ENCODE results near the gene CHST3.
A peak's percentile ranks its signal among the peaks of the same experiment; 100 is the strongest.
"Not testable (repeated sequence)": the region's sequence is repeated elsewhere in the genome, so short reads cannot be mapped to it uniquely, and the experiment has no call there.

CHST3 gene, protein sequence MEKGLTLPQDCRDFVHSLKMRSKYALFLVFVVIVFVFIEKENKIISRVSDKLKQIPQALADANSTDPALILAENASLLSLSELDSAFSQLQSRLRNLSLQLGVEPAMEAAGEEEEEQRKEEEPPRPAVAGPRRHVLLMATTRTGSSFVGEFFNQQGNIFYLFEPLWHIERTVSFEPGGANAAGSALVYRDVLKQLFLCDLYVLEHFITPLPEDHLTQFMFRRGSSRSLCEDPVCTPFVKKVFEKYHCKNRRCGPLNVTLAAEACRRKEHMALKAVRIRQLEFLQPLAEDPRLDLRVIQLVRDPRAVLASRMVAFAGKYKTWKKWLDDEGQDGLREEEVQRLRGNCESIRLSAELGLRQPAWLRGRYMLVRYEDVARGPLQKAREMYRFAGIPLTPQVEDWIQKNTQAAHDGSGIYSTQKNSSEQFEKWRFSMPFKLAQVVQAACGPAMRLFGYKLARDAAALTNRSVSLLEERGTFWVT

DNA sequence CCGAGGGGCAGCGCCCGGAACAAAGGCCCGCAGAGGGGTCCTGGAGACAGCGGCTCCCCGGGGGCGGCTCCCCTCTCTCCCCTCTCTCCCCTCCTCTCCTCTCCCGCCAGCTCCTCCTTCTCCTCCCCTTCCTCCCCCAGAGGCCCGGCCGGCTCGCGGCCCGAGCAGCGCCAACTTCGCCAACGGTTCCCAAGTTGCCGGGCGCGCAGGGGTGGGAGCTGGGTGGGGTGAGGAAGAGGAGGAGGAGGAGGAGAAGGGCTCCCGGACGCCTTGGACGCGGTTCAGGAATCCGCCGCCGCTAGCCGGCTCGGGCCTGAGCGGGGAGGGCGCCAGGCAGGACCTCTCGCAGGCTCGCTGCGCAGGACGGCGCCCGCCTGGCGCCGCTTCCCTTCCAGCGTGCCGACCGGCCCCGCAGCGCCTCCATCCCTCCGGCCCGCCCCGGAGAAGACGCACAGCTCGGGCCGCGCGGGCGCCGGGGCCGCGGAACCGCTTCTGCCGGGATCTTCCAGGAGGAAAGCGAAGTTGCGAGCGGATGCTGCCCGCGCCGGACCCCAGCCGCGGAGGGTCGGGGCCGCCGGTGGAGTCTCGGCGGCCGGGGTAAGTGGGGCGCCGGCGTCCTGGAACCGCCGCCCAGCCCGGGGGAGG is at the start of gene CHST3:
Gene CHST3, plus strand, starts transcription at position 298 of the 645 bp plus-strand sequence. CDS start 41,448 bp downstream, outside the sequence.
- peak; percentile 25 for DNase-seq

DNA sequence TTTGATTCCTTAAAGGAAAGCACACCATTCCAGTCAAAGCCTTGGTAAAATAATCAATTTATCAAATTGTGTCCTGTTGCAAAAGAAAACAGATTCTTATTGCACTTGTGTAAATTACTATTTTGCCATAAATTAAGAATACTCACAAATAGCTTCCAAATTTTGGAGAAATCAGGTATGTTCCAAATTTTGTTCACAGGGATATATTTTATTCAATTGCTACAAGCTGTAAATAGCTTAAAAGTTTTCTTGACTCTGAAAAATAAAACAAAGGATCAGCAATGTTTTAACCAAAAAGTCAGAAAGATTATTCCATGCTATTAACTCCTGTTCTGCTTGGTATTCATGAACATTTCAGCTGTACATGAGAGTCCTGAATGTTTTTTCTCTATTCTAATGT is 47.4 kb upstream of the CHST3 start:
- DNase-seq: no peak

- no peak for DNase-seq
These were observed 45.2 kb upstream of the CHST3 start for GRCh38 chr10:71918992-71919391.

DNA sequence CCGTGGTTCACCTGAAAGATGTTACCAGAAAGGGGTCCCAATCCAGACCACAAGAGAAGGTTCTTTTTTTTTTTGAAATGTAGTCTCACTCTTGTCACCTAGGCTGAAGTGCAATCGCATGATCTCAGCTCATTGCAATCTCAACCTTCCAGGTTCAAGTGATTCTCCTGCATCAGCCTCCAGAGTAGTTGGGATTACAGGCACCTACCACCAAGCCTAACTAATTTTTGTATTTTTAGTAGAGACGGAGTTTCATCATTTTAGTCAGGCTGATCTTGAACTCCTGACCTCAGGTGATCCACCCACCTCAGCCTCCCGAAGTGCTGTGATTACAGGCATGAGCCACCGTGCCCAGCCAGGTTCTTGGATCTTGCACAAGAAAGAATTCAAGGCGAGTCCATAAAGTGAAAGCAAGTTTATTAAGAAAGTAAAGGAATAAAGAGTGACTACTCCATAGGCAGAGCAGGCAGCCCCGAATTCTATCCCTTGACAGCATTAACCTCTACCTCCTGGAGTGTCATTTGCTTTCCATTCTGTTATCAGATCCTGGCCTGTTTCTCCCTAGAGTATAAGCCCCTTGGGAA is 44.1 kb upstream of the CHST3 start:
- DNase-seq: not testable (repeated sequence)

DNA sequence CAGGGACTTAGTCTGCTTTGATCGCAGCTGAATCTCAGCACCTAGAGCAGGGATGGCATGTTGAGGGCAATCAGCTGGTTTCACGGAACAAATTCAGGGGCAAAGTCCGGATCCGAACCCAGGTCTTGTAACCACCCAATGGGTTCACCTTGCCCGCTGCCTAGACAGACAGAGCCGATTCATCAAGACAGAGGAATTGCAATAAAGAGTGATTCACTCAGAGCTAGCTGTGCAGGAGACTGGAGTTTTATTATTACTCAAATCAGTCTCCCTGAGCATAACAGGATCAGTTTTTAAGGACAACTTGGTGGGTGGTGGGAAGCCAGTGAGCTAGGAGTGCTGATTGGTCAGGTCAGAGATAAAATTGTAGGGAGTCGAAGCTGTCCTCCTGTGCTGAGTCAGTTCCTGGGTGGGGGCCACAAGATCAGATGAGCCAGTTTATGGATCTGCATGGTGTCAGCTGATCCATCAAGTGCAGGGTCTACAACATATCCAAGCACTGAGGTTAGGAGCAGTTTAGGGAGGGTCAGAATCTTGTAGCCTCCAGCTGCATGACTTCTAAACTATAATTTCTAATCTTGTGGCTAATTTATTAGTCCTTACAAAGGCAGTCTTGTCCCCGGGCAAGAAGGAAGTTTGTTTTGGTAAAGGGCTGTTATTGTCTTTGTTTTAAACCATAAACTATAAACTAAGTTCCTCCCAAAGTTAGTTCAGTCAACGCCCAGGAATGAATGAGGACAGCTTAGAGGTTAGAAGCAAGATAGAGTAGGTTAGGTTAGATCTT is 43.5 kb upstream of the CHST3 start:
- DNase-seq: peak; percentile 73

GRCh38 chr10:71921324-71922027 is 42.7 kb upstream of the CHST3 start:
- DNase-seq: peak; percentile 19

GRCh38 chr10:71923138-71923692 is 41.0 kb upstream of the CHST3 start:
- DNase-seq: no peak

- DNase-seq: no peak
These were observed 39.4 kb upstream of the CHST3 start for GRCh38 chr10:71924771-71925170.

GRCh38 chr10:71927159-71927558 is 37.0 kb upstream of the CHST3 start:
- DNase-seq: no peak

DNA sequence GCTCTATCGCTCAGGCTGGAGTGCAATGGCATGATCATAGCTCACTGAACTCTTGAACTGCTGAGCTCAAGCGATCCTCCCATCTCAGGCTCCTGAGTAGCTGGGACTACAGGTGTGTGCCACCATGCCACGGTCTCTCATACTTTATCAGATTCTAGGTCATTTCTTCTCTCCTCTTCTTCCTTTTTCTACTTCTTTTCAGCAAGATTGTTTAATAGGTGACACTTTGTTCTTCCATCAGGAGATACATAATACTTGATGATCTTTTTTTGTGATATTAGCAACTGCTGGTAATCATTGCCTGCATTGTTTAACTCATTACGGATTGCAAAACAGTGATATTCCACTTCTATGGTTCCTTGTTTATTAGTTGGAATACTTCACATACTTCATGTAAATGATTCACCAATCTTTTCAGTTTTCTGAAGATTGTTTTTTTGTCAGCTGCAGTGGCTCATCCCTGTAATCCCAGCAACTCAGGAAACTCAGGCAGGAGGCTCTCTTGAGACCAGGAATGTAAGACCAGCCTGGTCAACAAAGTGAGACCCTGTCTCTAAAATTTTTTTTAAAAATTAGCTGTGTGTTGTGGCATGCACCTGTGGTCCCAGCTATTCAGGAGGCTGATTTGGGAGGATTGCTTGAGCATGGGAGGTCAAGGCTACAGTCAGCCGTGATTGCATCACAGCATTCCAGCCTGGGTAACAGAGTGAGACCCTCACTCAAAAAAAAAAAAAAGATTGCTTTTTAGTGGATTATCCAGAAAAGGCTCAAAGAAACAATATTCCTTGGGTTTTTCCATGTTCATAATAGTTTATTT is 36.2 kb upstream of the CHST3 start:
- DNase-seq: no peak

GRCh38 chr10:71931295-71931694 is 32.9 kb upstream of the CHST3 start:
- DNase-seq: no peak

GRCh38 chr10:71933651-71934050 is 30.5 kb upstream of the CHST3 start:
- no peak for DNase-seq

DNA sequence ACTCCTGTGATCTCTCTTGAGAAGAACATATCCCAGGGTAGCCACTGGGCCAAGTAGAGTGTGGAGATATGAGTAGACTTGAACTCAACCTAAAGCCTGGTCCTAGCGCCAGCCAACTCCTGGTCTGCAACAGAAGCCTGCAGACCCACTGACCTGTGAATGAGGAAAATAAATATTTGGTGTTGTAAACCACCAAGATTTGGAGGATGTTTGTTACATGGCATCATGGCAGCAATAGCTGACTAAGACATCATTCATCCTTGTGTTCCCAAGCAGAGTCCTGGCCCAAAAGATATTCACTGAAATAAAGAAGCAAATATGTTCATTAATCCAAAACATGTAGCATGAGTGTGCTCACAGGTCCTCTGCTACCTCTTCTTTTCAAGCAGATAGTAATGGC is 26.0 kb upstream of the CHST3 start:
- no peak for DNase-seq

GRCh38 chr10:71939304-71939703 is 24.9 kb upstream of the CHST3 start:
- no peak for DNase-seq

GRCh38 chr10:71939861-71940474 is 24.2 kb upstream of the CHST3 start:
- no peak for DNase-seq

GRCh38 chr10:71940752-71941151 is 23.4 kb upstream of the CHST3 start:
- DNase-seq: no peak

- no peak for DNase-seq
These were observed 22.9 kb upstream of the CHST3 start for GRCh38 chr10:71941318-71941717.

DNA sequence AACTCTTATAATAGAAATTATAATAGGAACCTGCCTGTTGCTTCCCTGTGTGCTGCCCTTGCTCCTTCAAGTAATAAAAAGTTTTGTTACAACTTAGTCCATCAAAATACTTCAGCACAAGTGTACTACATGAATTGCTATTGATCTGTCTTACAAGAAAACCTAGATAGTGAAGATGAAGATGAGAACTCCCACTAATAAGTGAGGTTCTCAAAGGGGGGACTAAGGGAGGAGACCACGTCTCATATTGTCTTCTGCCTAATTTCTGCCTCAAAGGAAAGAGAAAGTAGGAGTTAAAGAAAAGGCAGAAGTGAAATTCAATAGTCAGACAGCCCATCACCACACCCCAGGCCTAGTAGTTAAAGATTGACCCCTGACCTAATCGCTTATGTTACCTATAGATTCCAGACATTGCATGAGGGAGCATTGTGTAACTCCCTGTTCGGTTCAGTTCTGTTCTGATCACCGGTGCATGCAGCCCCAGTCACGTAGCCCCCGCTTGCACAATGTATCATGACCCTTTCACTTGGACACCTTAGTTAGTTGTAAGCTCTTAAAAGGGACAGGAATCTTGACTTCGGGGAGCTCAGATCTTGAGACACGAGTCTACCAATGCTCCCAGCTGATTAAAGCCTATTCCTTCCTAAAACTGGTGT is 18.2 kb upstream of the CHST3 start:
- no peak for DNase-seq

DNA sequence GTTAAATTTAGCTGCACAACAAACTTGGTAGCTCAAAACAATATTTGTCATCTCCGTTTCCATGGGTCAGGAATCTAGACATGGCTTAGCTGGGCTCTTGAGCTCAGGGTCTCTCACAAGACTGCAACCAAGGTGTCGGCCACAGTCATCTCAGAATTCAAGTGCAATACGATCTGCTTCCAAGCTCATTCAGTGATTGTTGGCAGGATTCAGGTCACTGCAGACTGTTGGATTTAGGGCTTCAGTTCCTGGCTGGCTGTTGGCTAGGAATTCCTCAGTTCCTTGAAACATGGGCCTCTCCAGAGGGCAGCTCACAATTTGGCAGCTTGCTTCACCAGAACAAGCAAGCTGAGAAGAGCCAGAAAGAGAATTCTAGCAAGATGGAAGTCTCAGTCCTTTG is 17.5 kb upstream of the CHST3 start:
- no peak for DNase-seq

- DNase-seq: no peak
These were observed 15.6 kb upstream of the CHST3 start for GRCh38 chr10:71948496-71949067.

All from T1000 (cell line).